Activated CD8-positive, alpha-beta T cell treated with anti-CD3 and anti-CD28 coated beads, Interleukin-2, amount 10 ng/mL, durations not matched to agents 7 days and 5 days (primary cell): Measurements from ENCODE around the gene CNGB1. TPM values are rescaled to one million over a fixed set of nuclear protein-coding genes. Genes with fewer than 3 reads are reported as not detected.

Source experiments
- ATAC-seq: fragments of 150-1000 bp; cut with Tn5 transposase; one replicate; pipeline ENCODE4 v1.10.0; 2021; ENCODE audit warnings: moderate library complexity
- CTCF ChIA-PET: fragments of 350-600 bp; sonication (Branson Sonifier 250); formaldehyde crosslinking; loops from one replicate; lab custom pipeline; 2021; ENCODE audit warnings: antibody characterized with exemption; lab: Charles Lee
- POLR2A ChIA-PET: fragments of 350-600 bp; sonication (Branson Sonifier 250); formaldehyde crosslinking; loops from one replicate; lab custom pipeline; 2021; ENCODE audit warnings: antibody characterized with exemption; lab: Charles Lee
- DNase-seq: peaks from one replicate; pipeline ENCODE4 v3.0.0-alpha.2; 2020
- H3K27ac Mint-ChIP-seq: one replicate; pipeline ENCODE4 v1.8.0; 2021; ENCODE audit warnings: mild to moderate bottlenecking, mixed read lengths
- H3K27me3 Mint-ChIP-seq: one replicate; pipeline ENCODE4 v1.8.0; 2021; ENCODE audit warnings: low read depth, mixed read lengths
- H3K36me3 Mint-ChIP-seq: one replicate; pipeline ENCODE4 v1.8.0; 2021; ENCODE audit warnings: low read depth, mixed read lengths
- H3K4me1 Mint-ChIP-seq: one replicate; pipeline ENCODE4 v1.8.0; 2021; ENCODE audit warnings: low read depth, mixed read lengths
- H3K4me3 Mint-ChIP-seq: one replicate; pipeline ENCODE4 v1.8.0; 2021; ENCODE audit warnings: mild to moderate bottlenecking, mixed read lengths
- H3K9me3 Mint-ChIP-seq: one replicate; pipeline ENCODE4 v1.8.0; 2022; ENCODE audit warnings: mixed read lengths; ENCODE audit not compliant: insufficient read depth
- total RNA-seq, 2 experiments: library from RNA; stranded (reverse); gene quantifications; one replicate each; pipeline ENCODE4 v1.2.3, GENCODE V29; 2021

CNGB1 gene
- total RNA-seq, 2 experiments from 2014 or later, result not detected

DNA sequence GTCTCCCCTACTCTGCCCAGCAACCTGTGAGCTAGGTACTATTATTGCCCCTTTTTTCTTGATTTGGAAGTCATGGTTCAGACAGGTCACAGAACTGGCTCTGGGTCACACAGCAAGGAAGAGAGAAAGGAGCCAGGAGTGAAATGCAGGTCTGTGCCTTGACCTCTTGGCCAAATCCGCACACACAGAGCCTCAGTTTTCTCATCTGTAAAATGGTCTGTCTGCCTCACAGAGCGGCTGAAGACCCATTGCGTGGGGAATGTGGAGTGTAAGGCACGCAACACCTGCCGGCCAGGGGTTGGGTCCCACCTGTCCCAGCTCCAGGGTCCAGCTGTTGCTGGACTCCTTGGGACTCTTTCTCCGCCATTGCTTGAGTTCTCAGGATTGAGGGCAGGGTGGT, 32.4 kb downstream of the CNGB1 start:
- ChIA-PET CTCF (interaction anchor here (0.8 kb wide), 1 partner anchor 18 kb away, joined by 3 read pairs; no protein-coding TSS in a partner anchor), POLR2A (no interaction called here)
- no peak overlapping the region for H3K4me3 Mint-ChIP-seq
- no peak overlapping the region for H3K27ac Mint-ChIP-seq
- no peaks in the 10 kb centered on the region for H3K36me3 Mint-ChIP-seq
- DNase-seq, result no peak
- no peaks in the 10 kb centered on the region for H3K4me1 Mint-ChIP-seq
- no peaks in the 10 kb centered on the region for H3K9me3 Mint-ChIP-seq
- H3K27me3 Mint-ChIP-seq, result peaks cover 8% of the 10 kb centered on the region
- no peak for ATAC-seq

- DNase-seq (no peak), ATAC-seq (no peak)
- no peaks in the 10 kb centered on the region for H3K9me3 Mint-ChIP-seq
- H3K27me3 Mint-ChIP-seq, result peaks cover 3% of the 10 kb centered on the region
- ChIA-PET CTCF (no interaction called here), POLR2A (no interaction called here)
- H3K36me3 Mint-ChIP-seq, result no peaks in the 10 kb centered on the region
- no peaks in the 10 kb centered on the region for H3K4me1 Mint-ChIP-seq
- no peak overlapping the region for H3K27ac Mint-ChIP-seq
- H3K4me3 Mint-ChIP-seq, result no peak overlapping the region
Measured at GRCh38 chr16:57937861-57938260, 33.1 kb downstream of the CNGB1 start.

GRCh38 chr16:57935904-57936303, 35.0 kb downstream of the CNGB1 start:
- CTCF ChIA-PET, result no interaction called here
- H3K9me3 Mint-ChIP-seq, result no peaks in the 10 kb centered on the region
- no peaks in the 10 kb centered on the region for H3K36me3 Mint-ChIP-seq
- ATAC-seq, result no peak
- no peak for DNase-seq
- H3K27ac Mint-ChIP-seq, result no peak overlapping the region
- H3K4me3 Mint-ChIP-seq, result no peak overlapping the region
- POLR2A ChIA-PET, result no interaction called here
- H3K4me1 Mint-ChIP-seq, result no peaks in the 10 kb centered on the region
- peaks cover 3% of the 10 kb centered on the region for H3K27me3 Mint-ChIP-seq

DNA sequence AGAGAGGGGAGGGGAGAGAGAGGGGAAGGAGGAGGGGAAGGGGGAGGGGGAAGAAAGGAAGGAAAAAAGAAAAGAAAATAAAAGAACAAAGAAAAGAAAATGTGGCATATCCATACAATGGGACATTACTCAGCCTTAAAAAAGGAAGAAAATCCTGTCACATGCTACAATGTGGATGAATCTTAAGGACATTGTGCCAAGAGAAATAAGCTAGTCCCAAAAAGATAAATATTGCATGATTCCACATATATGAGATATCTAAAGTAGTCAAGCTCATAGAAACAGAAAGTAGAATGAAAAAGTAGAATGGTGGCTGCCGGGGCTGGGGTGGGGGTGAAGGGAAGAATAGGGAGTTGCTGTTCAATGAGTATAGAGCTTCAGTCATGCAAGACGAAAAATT, 40.4 kb downstream of the CNGB1 start:
- Mint-ChIP-seq H3K27me3 (peaks cover 15% of the 10 kb centered on the region), H3K27ac (no peak overlapping the region), H3K4me3 (no peak overlapping the region), H3K36me3 (no peaks in the 10 kb centered on the region), H3K4me1 (no peaks in the 10 kb centered on the region), H3K9me3 (no peaks in the 10 kb centered on the region)
- DNase-seq (no peak), ATAC-seq (no peak)
- POLR2A ChIA-PET, result no interaction called here
- CTCF ChIA-PET, result interaction anchor here (0.7 kb wide), 1 partner anchor 31 kb away, joined by 3 read pairs; no protein-coding TSS in a partner anchor

GRCh38 chr16:57929250-57929649, 41.7 kb downstream of the CNGB1 start:
- ATAC-seq, result no peak
- Mint-ChIP-seq H3K27ac (no peak overlapping the region), H3K27me3 (peaks cover 15% of the 10 kb centered on the region), H3K4me3 (no peak overlapping the region), H3K36me3 (no peaks in the 10 kb centered on the region), H3K9me3 (no peaks in the 10 kb centered on the region), H3K4me1 (no peaks in the 10 kb centered on the region)
- POLR2A ChIA-PET, result no interaction called here
- CTCF ChIA-PET, result no interaction called here
- DNase-seq, result no peak

GRCh38 chr16:57926041-57926440, 44.9 kb downstream of the CNGB1 start:
- ATAC-seq (no peak), DNase-seq (no peak)
- H3K27ac Mint-ChIP-seq, result no peak overlapping the region
- peaks cover 12% of the 10 kb centered on the region for H3K27me3 Mint-ChIP-seq
- H3K4me3 Mint-ChIP-seq, result no peak overlapping the region
- ChIA-PET CTCF (no interaction called here), POLR2A (no interaction called here)
- no peaks in the 10 kb centered on the region for H3K36me3 Mint-ChIP-seq
- no peaks in the 10 kb centered on the region for H3K9me3 Mint-ChIP-seq
- H3K4me1 Mint-ChIP-seq, result no peaks in the 10 kb centered on the region

DNA sequence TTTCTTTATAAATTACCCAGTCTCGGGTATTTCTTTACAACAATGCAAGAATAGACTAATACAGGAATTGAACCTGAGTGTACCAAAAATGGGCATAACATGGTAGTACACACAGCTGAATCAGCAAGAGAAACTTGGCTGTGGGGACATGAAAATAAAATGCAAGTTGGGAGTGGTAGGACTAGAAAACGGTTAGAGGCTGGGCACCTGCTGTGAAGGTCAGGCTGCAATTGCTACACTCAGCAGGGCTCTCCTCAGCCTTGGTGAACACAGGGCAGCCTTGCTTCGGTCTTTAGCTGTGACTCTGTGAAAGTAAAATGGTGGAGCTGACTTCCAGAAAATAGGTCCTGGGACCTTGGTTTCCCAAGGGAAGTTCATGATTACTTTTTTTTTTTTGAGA, 45.6 kb downstream of the CNGB1 start:
- peaks cover 12% of the 10 kb centered on the region for H3K27me3 Mint-ChIP-seq
- H3K36me3 Mint-ChIP-seq, result no peaks in the 10 kb centered on the region
- no peak overlapping the region for H3K27ac Mint-ChIP-seq
- POLR2A ChIA-PET, result no interaction called here
- DNase-seq (no peak), ATAC-seq (no peak)
- no peaks in the 10 kb centered on the region for H3K9me3 Mint-ChIP-seq
- CTCF ChIA-PET, result no interaction called here
- no peak overlapping the region for H3K4me3 Mint-ChIP-seq
- no peaks in the 10 kb centered on the region for H3K4me1 Mint-ChIP-seq

DNA sequence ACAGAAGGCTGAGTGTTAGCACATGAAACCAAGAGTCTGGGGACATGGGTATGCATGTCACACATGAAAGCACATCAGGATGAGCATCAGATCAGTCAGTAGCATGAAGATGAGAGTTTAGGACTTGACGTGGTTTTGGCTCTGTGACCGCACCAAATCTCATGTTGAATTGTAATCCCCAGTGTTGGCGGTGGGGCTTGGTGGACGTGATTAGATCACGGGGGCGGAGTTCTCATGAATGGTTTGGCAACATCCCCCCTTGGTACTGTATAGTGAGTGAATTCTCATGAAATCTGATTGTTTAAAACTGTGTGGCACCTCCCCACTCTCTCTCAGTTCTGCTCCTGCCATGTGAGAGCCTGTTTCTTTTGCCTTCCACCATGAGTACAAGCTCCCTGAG, 46.4 kb downstream of the CNGB1 start:
- CTCF ChIA-PET, result no interaction called here
- POLR2A ChIA-PET, result no interaction called here
- Mint-ChIP-seq H3K27me3 (peaks cover 9% of the 10 kb centered on the region), H3K4me1 (no peaks in the 10 kb centered on the region), H3K4me3 (no peak overlapping the region), H3K9me3 (no peaks in the 10 kb centered on the region), H3K27ac (no peak overlapping the region), H3K36me3 (no peaks in the 10 kb centered on the region)
- DNase-seq (no peak), ATAC-seq (no peak)

GRCh38 chr16:57923841-57924240, 47.1 kb downstream of the CNGB1 start:
- DNase-seq, result no peak
- H3K36me3 Mint-ChIP-seq, result no peaks in the 10 kb centered on the region
- H3K9me3 Mint-ChIP-seq, result no peaks in the 10 kb centered on the region
- H3K4me1 Mint-ChIP-seq, result no peaks in the 10 kb centered on the region
- POLR2A ChIA-PET, result no interaction called here
- CTCF ChIA-PET, result no interaction called here
- H3K4me3 Mint-ChIP-seq, result no peak overlapping the region
- ATAC-seq, result no peak
- H3K27ac Mint-ChIP-seq, result no peak overlapping the region
- peaks cover 5% of the 10 kb centered on the region for H3K27me3 Mint-ChIP-seq

GRCh38 chr16:57923418-57923817, 47.5 kb downstream of the CNGB1 start:
- Mint-ChIP-seq H3K4me1 (no peaks in the 10 kb centered on the region), H3K9me3 (no peaks in the 10 kb centered on the region), H3K27ac (no peak overlapping the region), H3K27me3 (peaks cover 5% of the 10 kb centered on the region), H3K4me3 (no peak overlapping the region), H3K36me3 (no peaks in the 10 kb centered on the region)
- CTCF ChIA-PET, result no interaction called here
- no peak for ATAC-seq
- no peak for DNase-seq
- POLR2A ChIA-PET, result no interaction called here

GRCh38 chr16:57920880-57921229, 50.1 kb downstream of the CNGB1 start:
- DNase-seq (no peak), ATAC-seq (no peak)
- no peak overlapping the region for H3K4me3 Mint-ChIP-seq
- no peaks in the 10 kb centered on the region for H3K36me3 Mint-ChIP-seq
- no peaks in the 10 kb centered on the region for H3K4me1 Mint-ChIP-seq
- no peaks in the 10 kb centered on the region for H3K27me3 Mint-ChIP-seq
- H3K9me3 Mint-ChIP-seq, result no peaks in the 10 kb centered on the region
- ChIA-PET POLR2A (no interaction called here), CTCF (no interaction called here)
- H3K27ac Mint-ChIP-seq, result no peak overlapping the region

GRCh38 chr16:57920215-57920879, 50.6 kb downstream of the CNGB1 start:
- POLR2A ChIA-PET, result no interaction called here
- no peaks in the 10 kb centered on the region for H3K36me3 Mint-ChIP-seq
- no peaks in the 10 kb centered on the region for H3K4me1 Mint-ChIP-seq
- no peaks in the 10 kb centered on the region for H3K27me3 Mint-ChIP-seq
- H3K27ac Mint-ChIP-seq, result no peak overlapping the region
- ATAC-seq (no peak), DNase-seq (no peak)
- H3K9me3 Mint-ChIP-seq, result no peaks in the 10 kb centered on the region
- no peak overlapping the region for H3K4me3 Mint-ChIP-seq
- CTCF ChIA-PET, result no interaction called here

GRCh38 chr16:57918994-57919393, 51.9 kb downstream of the CNGB1 start:
- ChIA-PET CTCF (no interaction called here), POLR2A (no interaction called here)
- Mint-ChIP-seq H3K27ac (no peak overlapping the region), H3K4me3 (no peak overlapping the region), H3K9me3 (no peaks in the 10 kb centered on the region), H3K36me3 (no peaks in the 10 kb centered on the region), H3K4me1 (no peaks in the 10 kb centered on the region), H3K27me3 (peaks cover 2% of the 10 kb centered on the region)
- DNase-seq, result no peak
- ATAC-seq, result no peak
